ENCODE measurements around the gene TP53INP2. TPM values are rescaled to one million over a fixed set of nuclear protein-coding genes. Genes with fewer than 3 reads are reported as not detected.
A peak's percentile ranks its signal among the peaks of the same experiment; 100 is the strongest.

The TP53INP2 gene
- total RNA-seq, 4 donors from 2014 or later = 16.5 to 43.0 (median 34.4) TPM

GRCh38 chr20:34706912-34707784 lies 3.0 kb downstream of the TP53INP2 start:
- TF ChIP-seq POLR2A (IDR thresholded peaks at IDR 0.05) = no peak
- TF ChIP-seq, protein P1, sequence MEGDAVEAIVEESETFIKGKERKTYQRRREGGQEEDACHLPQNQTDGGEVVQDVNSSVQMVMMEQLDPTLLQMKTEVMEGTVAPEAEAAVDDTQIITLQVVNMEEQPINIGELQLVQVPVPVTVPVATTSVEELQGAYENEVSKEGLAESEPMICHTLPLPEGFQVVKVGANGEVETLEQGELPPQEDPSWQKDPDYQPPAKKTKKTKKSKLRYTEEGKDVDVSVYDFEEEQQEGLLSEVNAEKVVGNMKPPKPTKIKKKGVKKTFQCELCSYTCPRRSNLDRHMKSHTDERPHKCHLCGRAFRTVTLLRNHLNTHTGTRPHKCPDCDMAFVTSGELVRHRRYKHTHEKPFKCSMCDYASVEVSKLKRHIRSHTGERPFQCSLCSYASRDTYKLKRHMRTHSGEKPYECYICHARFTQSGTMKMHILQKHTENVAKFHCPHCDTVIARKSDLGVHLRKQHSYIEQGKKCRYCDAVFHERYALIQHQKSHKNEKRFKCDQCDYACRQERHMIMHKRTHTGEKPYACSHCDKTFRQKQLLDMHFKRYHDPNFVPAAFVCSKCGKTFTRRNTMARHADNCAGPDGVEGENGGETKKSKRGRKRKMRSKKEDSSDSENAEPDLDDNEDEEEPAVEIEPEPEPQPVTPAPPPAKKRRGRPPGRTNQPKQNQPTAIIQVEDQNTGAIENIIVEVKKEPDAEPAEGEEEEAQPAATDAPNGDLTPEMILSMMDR (IDR thresholded peaks at IDR 0.05) = no peak
- Histone ChIP-seq H3K36me3 (no peaks in the 10 kb centered on the region), H3K27ac (no peak overlapping the region), H3K27me3 (no peaks in the 10 kb centered on the region), H3K4me1 (peaks cover 0 to 46% (median 11%) of the 10 kb centered on the region in 4 donors), H3K9me3 (no peaks in the 10 kb centered on the region), H3K4me3 (no peak overlapping the region)
- DNase-seq = no peak

GRCh38 chr20:34708621-34709043 lies 4.5 kb downstream of the TP53INP2 start:
- peak; percentile 74 to 86 (median 76) for DNase-seq

DNA sequence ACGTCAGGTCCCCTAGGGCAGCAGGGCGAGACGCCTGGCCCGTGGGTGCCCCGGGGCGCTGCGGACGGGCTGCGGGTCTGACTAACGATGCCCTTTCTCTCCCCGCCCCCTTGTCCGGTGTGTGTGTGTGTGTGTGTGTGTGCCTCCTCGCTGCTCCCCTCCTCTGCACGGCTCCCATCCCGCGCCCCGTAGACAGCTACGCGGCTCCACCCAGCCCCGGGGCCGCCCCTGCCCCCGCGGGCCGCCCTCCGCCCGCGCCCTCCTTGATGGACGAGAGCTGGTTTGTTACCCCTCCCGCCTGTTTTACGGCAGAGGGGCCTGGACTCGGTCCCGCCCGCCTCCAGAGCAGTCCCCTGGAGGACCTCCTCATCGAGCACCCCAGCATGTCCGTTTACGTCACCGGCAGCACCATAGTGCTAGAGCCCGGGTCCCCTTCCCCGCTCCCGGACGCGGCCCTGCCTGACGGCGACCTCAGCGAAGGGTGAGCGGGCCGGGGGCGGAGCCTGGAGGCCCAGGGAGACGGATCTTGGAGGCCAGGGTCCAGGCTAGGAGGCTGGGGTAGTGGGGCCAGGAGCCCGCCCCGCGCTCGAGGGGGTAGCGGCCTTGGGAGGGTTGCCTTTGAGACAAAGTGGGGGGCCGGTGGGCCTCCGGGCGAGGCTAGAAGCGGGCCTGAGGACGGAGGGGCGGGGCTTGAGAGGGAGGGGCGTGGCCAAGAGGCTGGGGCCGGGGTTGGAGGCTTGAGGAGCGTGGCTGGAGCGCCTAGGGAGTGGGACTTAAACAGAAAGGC lies 5.1 kb downstream of the TP53INP2 start:
- TF ChIP-seq, protein P1 (IDR thresholded peaks at IDR 0.05) = peak in 1 of 6 experiments; percentile 1
- TF ChIP-seq POLR2A (IDR thresholded peaks at IDR 0.05) = no peak
- DNase-seq = peak; percentile 88 to 95 (median 88)
- H3K9me3 ChIP-seq = no peaks in the 10 kb centered on the region
- no peaks in the 10 kb centered on the region for H3K27me3 ChIP-seq
- peaks cover 0 to 4% (median 0%) of the 10 kb centered on the region in 3 donors for H3K36me3 ChIP-seq
- peak overlapping the region; percentile 61 to 86 (median 69) for H3K4me3 ChIP-seq
- peaks cover 0 to 49% (median 9%) of the 10 kb centered on the region in 4 donors for H3K4me1 ChIP-seq
- H3K27ac ChIP-seq = peak overlapping the region; percentile 71 to 91 (median 82)

More at GRCh38 chr20:34708621-34709043, 4.5 kb downstream of the TP53INP2 start:
- H3K4me1 ChIP-seq = peaks cover 0 to 43% (median 10%) of the 10 kb centered on the region in 4 donors
- H3K9me3 ChIP-seq = no peaks in the 10 kb centered on the region
- H3K36me3 ChIP-seq = no peaks in the 10 kb centered on the region
- H3K27me3 ChIP-seq = no peaks in the 10 kb centered on the region
- H3K27ac ChIP-seq = peak overlapping the region; percentile 71 to 91 (median 82)
- no peak for TF ChIP-seq POLR2A (IDR thresholded peaks at IDR 0.05)
- TF ChIP-seq, protein P1 (IDR thresholded peaks at IDR 0.05) = peak in 4 of 6 experiments; percentile 26 to 61 (median 50)
- H3K4me3 ChIP-seq = peak overlapping the region; percentile 61 to 86 (median 69)

GRCh38 chr20:34709831-34710567 lies 5.9 kb downstream of the TP53INP2 start:
- peak overlapping the region; percentile 61 to 86 (median 69) for H3K4me3 ChIP-seq
- peaks cover 0 to 7% (median 0%) of the 10 kb centered on the region in 3 donors for H3K36me3 ChIP-seq
- H3K27ac ChIP-seq = peak overlapping the region; percentile 71 to 91 (median 82)
- no peaks in the 10 kb centered on the region for H3K27me3 ChIP-seq
- no peak for TF ChIP-seq POLR2A (IDR thresholded peaks at IDR 0.05)
- TF ChIP-seq, protein P1 (IDR thresholded peaks at IDR 0.05) = peak in 4 of 6 experiments; percentile 25 to 28 (median 27)
- peaks cover 0 to 50% (median 6%) of the 10 kb centered on the region in 4 donors for H3K4me1 ChIP-seq
- peak in 2 of 3 donors; percentile 30 to 81 for DNase-seq
- no peaks in the 10 kb centered on the region for H3K9me3 ChIP-seq

GRCh38 chr20:34710568-34710839 lies 6.4 kb downstream of the TP53INP2 start:
- no peaks in the 10 kb centered on the region for H3K9me3 ChIP-seq
- no peak overlapping the region for H3K27ac ChIP-seq
- DNase-seq = no peak
- no peaks in the 10 kb centered on the region for H3K27me3 ChIP-seq
- peaks cover 0 to 8% (median 0%) of the 10 kb centered on the region in 3 donors for H3K36me3 ChIP-seq
- peak overlapping the region in 1 of 4 donors; percentile 64 for H3K4me3 ChIP-seq
- no peak for TF ChIP-seq POLR2A (IDR thresholded peaks at IDR 0.05)
- TF ChIP-seq, protein P1 (IDR thresholded peaks at IDR 0.05) = no peak
- peaks cover 0 to 45% (median 5%) of the 10 kb centered on the region in 4 donors for H3K4me1 ChIP-seq
